PC-3 (cell line): ENCODE results near the gene TRPV6.

Source experiments
- CTCF ChIP-seq: fragments of 300-600 bp; sonication (generic); conservative IDR thresholded peaks from 2 replicates; pipeline ENCODE4 v1.5.1; 2017; ENCODE audit warnings: antibody characterized with exemption, low read depth, mild to moderate bottlenecking, low read length
- EZH2 ChIP-seq: fragments of 300-600 bp; sonication (generic); IDR thresholded peaks from one replicate; pipeline ENCODE4 v1.6.1; 2017; ENCODE audit warnings: antibody characterized with exemption, mild to moderate bottlenecking, low read length; ENCODE audit not compliant: unreplicated experiment
- EZH2phosphoT487 ChIP-seq: fragments of 300-600 bp; sonication (generic); IDR thresholded peaks from 2 replicates; pipeline ENCODE4 v1.6.1; 2018; ENCODE audit warnings: mild to moderate bottlenecking, antibody characterized with exemption, low read length, borderline replicate concordance

DNA sequence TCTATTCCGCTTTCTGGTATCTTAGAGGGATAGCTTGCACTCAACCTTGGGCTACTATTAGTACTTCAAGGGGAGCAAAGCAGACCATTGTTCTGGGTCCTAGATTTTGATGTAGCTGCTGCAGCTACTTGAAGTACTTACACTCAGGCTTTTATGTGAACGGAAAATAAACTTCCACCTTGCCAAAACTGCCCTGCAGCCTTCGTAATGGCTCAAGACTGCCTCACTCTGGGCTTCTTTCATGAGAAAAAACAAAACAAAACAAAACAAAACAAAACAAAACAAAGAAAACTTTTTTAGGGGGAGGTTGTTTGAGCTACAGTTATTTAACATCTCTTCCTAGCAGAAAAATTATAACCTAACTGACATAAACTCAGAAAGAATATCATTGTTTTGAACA, 50.1 kb downstream of the TRPV6 start:
- TF ChIP-seq CTCF (peak; percentile 59), EZH2phosphoT487 (no peak), EZH2 (no peak)
